HCT116 (cell line): Measurements from ENCODE around the gene CYP20A1. TPM values are rescaled to one million over a fixed set of nuclear protein-coding genes. Genes with fewer than 3 reads are reported as not detected.

Source experiments
- ATAC-seq: fragments of 200-7000 bp; cut with Tn5 transposase; 2 replicates; pipeline ENCODE4 v1.9.1; 2020; ENCODE audit warnings: mild to moderate bottlenecking, moderate library complexity
- BruUV-seq: library from RNA; stranded (reverse); fragments of 400-500 nt; replicated peaks from 2 replicates; lab custom pipeline; 2021; lab: Mats Ljungman, UMichigan
- CTCF ChIA-PET: fragments of 300-600 bp; sonication (Branson Sonifier 250); formaldehyde crosslinking; loops from one replicate; lab custom pipeline; 2021; ENCODE audit warnings: antibody characterized with exemption; lab: Charles Lee
- POLR2A ChIA-PET: fragments of 300-600, 350-600 bp; sonication (Branson Sonifier 250); formaldehyde crosslinking; loops from one replicate; lab custom pipeline; 2021; ENCODE audit warnings: antibody characterized with exemption; lab: Charles Lee
- RAD21 ChIA-PET, 2 experiments: fragments of 300-600 bp; sonication (Branson Sonifier 250); formaldehyde crosslinking; loops; one replicate each; lab custom pipeline; 2023; ENCODE audit warnings: low total read pairs in 2 of 2; ENCODE audit not compliant: uncharacterized antibody in 2 of 2, unreplicated experiment in 2 of 2, low non-redundant PET in 1 of 2; lab: Charles Lee
- DNase-seq: peaks from one replicate; pipeline ENCODE4 v3.0.0-alpha.2; 2010; ENCODE audit warnings: low read depth, low spot score
- H2AFZ ChIP-seq: fragments of 200-600 bp; shearing (Covaris generic), sonication (generic); 2 replicates; pipeline ENCODE4 v1.6.1; 2017; ENCODE audit warnings: low read depth, mixed run types, mixed read lengths, antibody characterized with exemption, low read length; ENCODE audit not compliant: poor library complexity, severe bottlenecking
- H3K27ac ChIP-seq: 2 replicates; pipeline ENCODE4 v1.5.1; 2012; ENCODE audit warnings: low read depth, low read length
- H3K27me3 ChIP-seq: fragments of 200-600 bp; sonication (generic); 2 replicates; pipeline ENCODE4 v1.6.1; 2016; ENCODE audit warnings: mixed run types, low read length, mixed read lengths; ENCODE audit not compliant: insufficient read depth
- H3K36me3 ChIP-seq, 2 experiments: fragments of 200-500 bp in 1 of 2; fragments of 200-600 bp in 1 of 2; sonication (Bioruptor generic) in 1 of 2; sonication (generic) in 1 of 2; 2 replicates each; pipeline versions ENCODE4 v1.5.1 to v1.6.1; 2014 to 2016; ENCODE audit warnings: low read length in 2 of 2, inconsistent platforms in 1 of 2, mixed read lengths in 1 of 2, mixed run types in 1 of 2; ENCODE audit not compliant: insufficient read depth in 2 of 2, control insufficient read depth in 1 of 2
- H3K4me1 ChIP-seq, 2 experiments: fragments of 200-600 bp in 1 of 2; sonication (generic) in 1 of 2; 2 replicates each; pipeline versions ENCODE4 v1.5.1 to v1.6.1; 2012 to 2017; ENCODE audit warnings: low read length in 2 of 2, inconsistent platforms in 1 of 2, mild to moderate bottlenecking in 1 of 2, mixed read lengths in 1 of 2, mixed run types in 1 of 2, moderate library complexity in 1 of 2; ENCODE audit not compliant: insufficient read depth in 2 of 2, control insufficient read depth in 1 of 2
- H3K4me2 ChIP-seq: fragments of 200-600 bp; sonication (generic); 2 replicates; pipeline ENCODE4 v1.6.1; 2017; ENCODE audit warnings: mixed run types, low read length, mixed read lengths
- H3K4me3 ChIP-seq, 2 experiments: fragments of 200-600 bp in 1 of 2; sonication (generic) in 1 of 2; replicated peaks in 1 of 2; 2 replicates each; pipeline ENCODE4 v1.5.1; 2011 to 2016; ENCODE audit warnings: low read length in 2 of 2, control low read depth in 1 of 2, low read depth in 1 of 2, mild to moderate bottlenecking in 1 of 2, mixed read lengths in 1 of 2, mixed run types in 1 of 2
- H3K79me2 ChIP-seq: fragments of 200-600 bp; sonication (generic); 2 replicates; pipeline ENCODE4 v1.6.1; 2017; ENCODE audit warnings: mild to moderate bottlenecking, mixed run types, low read length, moderate library complexity, mixed read lengths; ENCODE audit not compliant: insufficient read depth
- H3K9ac ChIP-seq: fragments of 200-600 bp; sonication (generic); 2 replicates; pipeline ENCODE4 v1.6.1; 2016; ENCODE audit warnings: low read length, mixed read lengths
- H3K9me2 ChIP-seq: fragments of 200-600 bp; sonication (generic), shearing (Covaris generic); 2 replicates; pipeline ENCODE4 v1.6.1; 2017; ENCODE audit warnings: mixed run types, mild to moderate bottlenecking, moderate library complexity; ENCODE audit not compliant: insufficient read depth
- H3K9me3 ChIP-seq, 2 experiments: fragments of 200-500 bp in 1 of 2; fragments of 200-600 bp in 1 of 2; sonication (Bioruptor generic) in 1 of 2; sonication (generic) in 1 of 2; 2 replicates each; pipeline ENCODE4 v1.6.1; 2014 to 2017; ENCODE audit warnings: low read length in 2 of 2, mixed read lengths in 2 of 2, inconsistent platforms in 1 of 2, low read depth in 1 of 2, mild to moderate bottlenecking in 1 of 2, mixed run types in 1 of 2, moderate library complexity in 1 of 2; ENCODE audit not compliant: control insufficient read depth in 1 of 2, insufficient read depth in 1 of 2
- H4K20me1 ChIP-seq: fragments of 200-600 bp; sonication (generic), shearing (Covaris generic); 2 replicates; pipeline ENCODE4 v1.6.1; 2017; ENCODE audit warnings: mixed run types, mild to moderate bottlenecking, moderate library complexity; ENCODE audit not compliant: insufficient read depth
- ATF3 ChIP-seq: IDR thresholded peaks from 2 replicates; pipeline ENCODE4 v1.6.1; 2012
- CBX3 ChIP-seq: IDR thresholded peaks from 2 replicates; pipeline ENCODE4 v1.6.1; 2012; ENCODE audit warnings: low read depth
- CEBPB ChIP-seq: IDR thresholded peaks from 2 replicates; pipeline ENCODE4 v1.6.1; 2012; ENCODE audit warnings: low read depth
- CTCF ChIP-seq, 3 experiments: fragments of 200-600 bp in 1 of 3; sonication (generic) in 1 of 3; IDR thresholded peaks in 2 of 3; conservative IDR thresholded peaks in 1 of 3; 2 replicates each; pipeline ENCODE4 v1.5.1; 2012 to 2017; ENCODE audit warnings: low read depth in 2 of 3, low read length in 2 of 3, antibody characterized with exemption in 1 of 3, borderline replicate concordance in 1 of 3, control low read depth in 1 of 3, mild to moderate bottlenecking in 1 of 3, mixed read lengths in 1 of 3, mixed run types in 1 of 3, moderate library complexity in 1 of 3; ENCODE audit not compliant: insufficient read depth in 1 of 3
- EGR1 ChIP-seq: IDR thresholded peaks from 2 replicates; pipeline ENCODE4 v1.6.1; 2012; ENCODE audit warnings: low read depth
- ELF1 ChIP-seq: IDR thresholded peaks from 2 replicates; pipeline ENCODE4 v1.6.1; 2012; ENCODE audit warnings: low read depth, borderline replicate concordance
- EZH2 ChIP-seq: fragments of 200-600 bp; sonication (generic); IDR thresholded peaks from 2 replicates; pipeline ENCODE4 v1.6.1; 2017; ENCODE audit warnings: antibody characterized with exemption, mixed run types
- FOSL1 ChIP-seq: IDR thresholded peaks from 2 replicates; pipeline ENCODE4 v1.6.1; 2012; ENCODE audit warnings: low read depth
- JUND ChIP-seq: IDR thresholded peaks from 2 replicates; pipeline ENCODE4 v1.6.1; 2012
- MAX ChIP-seq: IDR thresholded peaks from 2 replicates; pipeline ENCODE4 v1.6.1; 2012
- POLR2A ChIP-seq: IDR thresholded peaks from 2 replicates; pipeline ENCODE4 v1.7.0; 2011; ENCODE audit warnings: borderline replicate concordance; ENCODE audit not compliant: insufficient read depth, insufficient read length; ENCODE audit errors: extremely low read depth
- POLR2AphosphoS5 ChIP-seq: IDR thresholded peaks from 2 replicates; pipeline ENCODE4 v1.6.1; 2011; ENCODE audit warnings: mild to moderate bottlenecking, low read depth, low read length, moderate library complexity
- RAD21 ChIP-seq: IDR thresholded peaks from 2 replicates; pipeline ENCODE4 v1.6.1; 2012; ENCODE audit warnings: low read depth, mild to moderate bottlenecking
- REST ChIP-seq: IDR thresholded peaks from 2 replicates; pipeline ENCODE4 v1.6.1; 2012; ENCODE audit warnings: low read depth
- SIN3A ChIP-seq: IDR thresholded peaks from 2 replicates; pipeline ENCODE4 v1.6.1; 2012; ENCODE audit warnings: low read depth
- ZFX ChIP-seq: fragments of 450-650 bp; IDR thresholded peaks from 2 replicates; pipeline ENCODE4 v1.6.1; 2017
- ZNF274 ChIP-seq: fragments of 200-500 bp; sonication (Bioruptor generic); IDR thresholded peaks from 2 replicates; pipeline ENCODE4 v1.6.1; 2014; ENCODE audit warnings: mild to moderate bottlenecking, low read depth, low read length, inconsistent platforms
- intact Hi-C: fragments of 100-400 bp; cut with micrococcal nuclease; formaldehyde crosslinking; loops from 2 replicates; pipeline ENCODE4 v1.10.0; 2022
- total RNA-seq: library from RNA; stranded (reverse); gene quantifications from one replicate; pipeline ENCODE4 v1.2.1, GENCODE V29; 2021; ENCODE audit not compliant: unreplicated experiment

Gene CYP20A1
- total RNA-seq, 1 experiment from 2014 or later = 10.0 TPM

- TF ChIP-seq POLR2AphosphoS5 (no peak), JUND (no peak), RAD21 (no peak), CTCF (IDR thresholded peaks at IDR 0.05 in 2 of 3, conservative IDR thresholded peaks at IDR 0.05 in 1 of 3; ENCODE audit: borderline replicate concordance in 1 of 3, insufficient read depth in 1 of 3, low read depth in 2 of 3, low read length in 2 of 3) (no peak), REST (no peak), FOSL1 (no peak), MAX (no peak), CBX3 (no peak), POLR2A (no peak), EGR1 (no peak), CEBPB (no peak), ZNF274 (no peak), ELF1 (no peak), ZFX (no peak), ATF3 (no peak), EZH2 (no peak), SIN3A (no peak)
- Histone ChIP-seq H3K4me1 (no peaks in the 10 kb centered on the region), H3K27me3 (no peaks in the 10 kb centered on the region), H3K4me3 (no peak overlapping the region), H3K4me2 (no peak overlapping the region), H3K9me2 (no peaks in the 10 kb centered on the region), H3K27ac (no peak overlapping the region), H4K20me1 (no peaks in the 10 kb centered on the region), H3K79me2 (peaks cover 82% of the 10 kb centered on the region), H2AFZ (no peak overlapping the region), H3K36me3 (peaks cover 0 to 2% of the 10 kb centered on the region in 2 experiments; a peak in 1 of 4 replicates), H3K9me3 (no peaks in the 10 kb centered on the region; a peak in 1 of 4 replicates), H3K9ac (no peak overlapping the region)
- intact Hi-C loops = no loop called here
- no peak for ATAC-seq
- POLR2A ChIA-PET = no interaction called here
- CTCF ChIA-PET = no interaction called here
- no TSS peak for BruUV-seq
- DNase-seq = no peak
- RAD21 ChIA-PET = no interaction called here
Observed at GRCh38 chr2:203352604-203353255, 113.9 kb downstream of the CYP20A1 start.
